Measurements from ENCODE around the gene CAMTA1. TPM values are rescaled to one million over a fixed set of nuclear protein-coding genes. Genes with fewer than 3 reads are reported as not detected.

Gene CAMTA1
- total RNA-seq, 6 donors from 2014 or later: 38.8 to 74.0 (median 46.1) TPM

DNA sequence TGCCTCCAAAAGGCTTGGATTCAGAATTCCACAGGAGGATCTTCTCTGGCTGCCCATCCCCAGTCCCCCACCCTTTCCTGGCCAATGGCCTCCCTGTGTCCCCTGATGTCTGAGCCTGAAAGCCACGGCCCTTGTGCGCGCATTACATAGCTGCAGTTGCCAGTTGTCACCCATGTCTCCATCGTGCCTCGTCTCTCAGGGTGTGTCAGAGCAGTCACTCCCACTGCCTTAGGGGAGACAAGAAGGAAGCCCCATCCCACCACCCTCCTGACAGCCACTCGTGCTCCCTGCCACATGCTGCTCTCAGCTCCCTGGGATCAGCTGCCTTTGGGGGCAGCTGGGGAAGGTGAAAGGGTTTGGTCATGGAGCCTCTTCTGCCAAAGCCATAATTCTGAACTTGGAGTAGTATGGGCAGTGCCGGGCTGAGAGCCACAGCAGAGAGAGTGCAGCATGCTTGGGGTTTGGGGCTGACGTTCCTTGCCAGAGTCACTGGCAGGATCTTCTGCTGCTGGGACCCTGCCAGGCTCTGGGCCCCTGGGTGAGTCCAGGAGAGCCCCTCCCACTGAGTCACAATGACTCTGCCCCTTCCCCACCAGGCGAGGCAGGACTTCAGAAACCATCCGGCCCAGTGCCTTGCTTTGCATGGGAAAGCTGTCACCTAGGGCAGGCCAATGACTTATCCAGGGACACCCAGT, 700.0 kb downstream of the CAMTA1 start:
- Histone ChIP-seq H3K27ac (no peak overlapping the region), H3K9me3 (no peaks in the 10 kb centered on the region), H3K4me1 (peaks cover 3 to 14% (median 9%) of the 10 kb centered on the region in 4 donors), H3K27me3 (no peaks in the 10 kb centered on the region), H3K4me3 (no peak overlapping the region), H3K36me3 (no peaks in the 10 kb centered on the region)
- DNase-seq (no peak), ATAC-seq (ENCODE audit: low FRiP score in 2 of 2) (no peak)
- 90 to 92% methylated on average over 8 to 9 of the region's 10 CpGs for WGBS, 2 donors
- TF ChIP-seq EP300 (IDR thresholded peaks at IDR 0.05) (no peak), POLR2AphosphoS5 (IDR thresholded peaks at IDR 0.05) (no peak), POLR2A (IDR thresholded peaks at IDR 0.05) (no peak)
- TF ChIP-seq, protein P1, sequence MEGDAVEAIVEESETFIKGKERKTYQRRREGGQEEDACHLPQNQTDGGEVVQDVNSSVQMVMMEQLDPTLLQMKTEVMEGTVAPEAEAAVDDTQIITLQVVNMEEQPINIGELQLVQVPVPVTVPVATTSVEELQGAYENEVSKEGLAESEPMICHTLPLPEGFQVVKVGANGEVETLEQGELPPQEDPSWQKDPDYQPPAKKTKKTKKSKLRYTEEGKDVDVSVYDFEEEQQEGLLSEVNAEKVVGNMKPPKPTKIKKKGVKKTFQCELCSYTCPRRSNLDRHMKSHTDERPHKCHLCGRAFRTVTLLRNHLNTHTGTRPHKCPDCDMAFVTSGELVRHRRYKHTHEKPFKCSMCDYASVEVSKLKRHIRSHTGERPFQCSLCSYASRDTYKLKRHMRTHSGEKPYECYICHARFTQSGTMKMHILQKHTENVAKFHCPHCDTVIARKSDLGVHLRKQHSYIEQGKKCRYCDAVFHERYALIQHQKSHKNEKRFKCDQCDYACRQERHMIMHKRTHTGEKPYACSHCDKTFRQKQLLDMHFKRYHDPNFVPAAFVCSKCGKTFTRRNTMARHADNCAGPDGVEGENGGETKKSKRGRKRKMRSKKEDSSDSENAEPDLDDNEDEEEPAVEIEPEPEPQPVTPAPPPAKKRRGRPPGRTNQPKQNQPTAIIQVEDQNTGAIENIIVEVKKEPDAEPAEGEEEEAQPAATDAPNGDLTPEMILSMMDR (IDR thresholded peaks at IDR 0.05): no peak

DNA sequence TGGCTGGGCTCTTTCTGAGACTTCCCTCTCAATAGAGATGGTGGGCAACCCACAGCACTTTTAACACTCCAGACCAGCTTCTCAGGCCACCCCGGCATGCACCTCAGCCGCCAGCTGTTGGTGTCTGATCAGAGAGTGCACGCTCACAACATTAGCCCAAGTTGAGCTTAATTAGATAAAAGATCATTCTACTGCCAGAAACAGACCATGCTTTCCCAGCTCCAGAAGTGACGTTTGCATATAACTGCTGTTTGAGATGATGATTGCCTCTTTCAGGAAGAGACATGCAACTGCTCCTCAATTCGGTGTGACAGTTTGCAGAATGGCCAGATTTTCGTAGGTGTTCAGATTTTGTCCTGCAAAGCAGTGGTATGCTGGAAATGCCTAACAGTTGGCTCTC, 700.6 kb downstream of the CAMTA1 start:
- no peaks in the 10 kb centered on the region for H3K9me3 ChIP-seq
- H3K36me3 ChIP-seq: no peaks in the 10 kb centered on the region
- no peaks in the 10 kb centered on the region for H3K27me3 ChIP-seq
- H3K4me3 ChIP-seq: no peak overlapping the region
- DNase-seq (no peak), ATAC-seq (ENCODE audit: low FRiP score in 2 of 2) (no peak)
- TF ChIP-seq EP300 (IDR thresholded peaks at IDR 0.05) (no peak), POLR2A (IDR thresholded peaks at IDR 0.05) (no peak), POLR2AphosphoS5 (IDR thresholded peaks at IDR 0.05) (no peak)
- TF ChIP-seq, protein P1 (IDR thresholded peaks at IDR 0.05): no peak
- H3K27ac ChIP-seq: no peak overlapping the region
- peaks cover 9 to 20% (median 15%) of the 10 kb centered on the region in 4 donors for H3K4me1 ChIP-seq
- WGBS, 2 donors: 87 to 93% methylated on average over 6 of the region's 6 CpGs

DNA sequence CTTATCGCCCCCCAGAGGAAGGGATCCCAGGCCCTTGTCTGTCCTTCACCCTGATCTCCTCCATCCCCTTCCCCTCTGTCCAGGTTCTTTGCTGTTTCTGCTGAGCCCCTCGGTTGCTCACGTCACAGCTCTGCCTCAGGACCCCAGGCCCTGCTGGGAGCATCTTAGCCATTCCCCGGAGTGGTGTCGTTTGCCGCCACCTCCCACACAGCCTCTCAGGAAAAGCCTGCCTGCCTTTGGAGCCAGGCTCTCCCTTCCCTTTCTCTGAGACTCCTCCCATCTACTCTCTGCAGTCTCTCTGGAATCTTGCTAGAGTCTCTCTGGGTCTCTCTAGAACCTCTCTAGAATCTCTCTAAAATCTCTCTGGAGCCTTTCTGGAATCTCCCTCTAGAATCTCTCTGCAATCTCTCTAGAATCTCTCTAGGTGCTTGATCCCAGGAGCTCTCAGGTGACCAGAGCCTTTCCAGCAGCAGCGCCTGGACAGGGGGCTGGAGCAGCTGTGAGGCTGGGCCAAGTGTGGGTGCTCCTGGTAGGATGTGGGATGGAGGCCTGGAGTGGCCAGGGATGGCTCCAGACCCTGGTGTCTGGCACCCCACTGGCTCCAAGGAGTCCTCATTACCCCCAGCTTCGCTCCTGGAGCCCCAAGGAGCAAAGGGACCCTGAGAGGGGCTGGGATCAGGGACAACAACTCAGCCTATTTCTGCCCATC, 702.7 kb downstream of the CAMTA1 start:
- WGBS, 2 donors: 84 to 97% methylated on average over 7 to 8 of the region's 8 CpGs

DNA sequence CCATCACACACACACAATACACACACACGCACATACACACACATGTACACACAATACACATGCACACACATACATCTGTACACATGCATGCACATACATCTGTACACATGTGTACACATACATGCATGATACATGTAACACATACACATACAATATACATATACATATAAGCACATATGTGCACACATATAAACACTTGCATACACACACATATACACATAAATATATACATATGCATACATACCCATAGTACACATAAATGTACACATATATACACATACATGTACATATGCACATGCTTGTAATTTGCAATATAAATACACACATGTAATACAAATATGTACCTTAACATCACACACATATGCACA, 703.2 kb downstream of the CAMTA1 start:
- Histone ChIP-seq H3K36me3 (no peaks in the 10 kb centered on the region), H3K4me1 (peaks cover 23 to 31% (median 27%) of the 10 kb centered on the region in 4 donors), H3K9me3 (no peaks in the 10 kb centered on the region), H3K27me3 (no peaks in the 10 kb centered on the region), H3K27ac (no peak overlapping the region), H3K4me3 (no peak overlapping the region)
- ATAC-seq (ENCODE audit: low FRiP score in 2 of 2) (no peak), DNase-seq (no peak)
- TF ChIP-seq POLR2AphosphoS5 (IDR thresholded peaks at IDR 0.05) (no peak), EP300 (IDR thresholded peaks at IDR 0.05) (no peak), POLR2A (IDR thresholded peaks at IDR 0.05) (no peak)
- TF ChIP-seq, protein P1 (IDR thresholded peaks at IDR 0.05): no peak
- 80 to 100% methylated on average over 1 of the region's 1 CpG for WGBS, 2 donors

More for the DNA sequence above, 702.7 kb downstream of the CAMTA1 start:
- ATAC-seq (ENCODE audit: low FRiP score in 2 of 2) (no peak), DNase-seq (peak in 1 of 2 donors; percentile 23)
- Histone ChIP-seq H3K9me3 (no peaks in the 10 kb centered on the region), H3K27ac (no peak overlapping the region), H3K27me3 (no peaks in the 10 kb centered on the region), H3K36me3 (no peaks in the 10 kb centered on the region), H3K4me1 (peaks cover 23 to 31% (median 27%) of the 10 kb centered on the region in 4 donors), H3K4me3 (no peak overlapping the region)
- no peak for TF ChIP-seq EP300 (IDR thresholded peaks at IDR 0.05)
- TF ChIP-seq, protein P1 (IDR thresholded peaks at IDR 0.05): no peak
- no peak for TF ChIP-seq POLR2A (IDR thresholded peaks at IDR 0.05)
- TF ChIP-seq POLR2AphosphoS5 (IDR thresholded peaks at IDR 0.05): no peak

Data from upper lobe of left lung (tissue), 6 donors.